OCI-M2 (cell line): ENCODE measurements around the gene FAM240A.

Source experiments
- DNase-seq: peaks from one replicate; lab custom pipeline; 2025; ENCODE audit not compliant: unreplicated experiment; lab: John Stamatoyannopoulos, UW

The FAM240A gene

DNA sequence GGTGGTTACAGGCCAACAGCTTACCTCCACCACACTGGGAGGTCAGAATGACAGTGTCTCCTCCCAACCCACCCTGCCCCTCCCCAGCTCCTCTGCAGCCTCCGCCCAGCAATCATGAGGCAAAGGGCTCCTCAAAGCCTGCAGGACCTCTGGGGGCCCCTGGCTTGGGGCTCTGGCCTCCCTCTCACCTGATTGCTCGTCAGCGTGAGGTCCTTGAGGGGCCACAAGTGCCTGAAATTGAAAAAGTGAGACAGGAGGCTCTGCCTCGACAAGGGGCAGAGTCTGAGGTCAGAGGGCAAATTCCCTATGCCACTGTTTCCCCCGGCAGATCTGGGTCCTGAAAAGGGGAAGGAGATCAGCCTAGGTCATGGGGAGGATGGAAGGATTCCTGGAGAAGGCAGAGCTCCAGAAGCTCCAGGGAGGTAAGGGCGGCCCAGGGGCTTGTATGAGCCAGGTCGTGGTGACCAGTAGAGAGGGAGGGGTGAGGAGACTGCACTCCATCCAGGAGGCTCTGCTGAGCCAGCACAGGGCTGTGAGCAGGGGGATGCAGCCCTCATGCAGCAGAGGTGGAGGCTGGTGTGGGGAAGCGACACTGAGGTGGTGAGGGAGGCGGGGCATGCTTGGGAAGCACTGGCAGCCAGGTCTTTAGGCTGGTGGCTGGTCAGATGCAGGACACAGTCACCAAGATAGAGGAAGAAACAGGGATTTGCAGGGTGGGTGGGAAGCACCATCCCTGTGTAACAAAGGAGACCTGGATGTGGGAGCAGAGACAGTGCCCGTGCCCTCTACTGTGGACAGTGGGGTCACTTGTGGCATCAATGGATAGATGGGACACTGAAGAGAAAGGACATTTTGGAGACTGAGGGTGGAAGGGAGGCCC is 61.1 kb downstream of the FAM240A start:
- no peak for DNase-seq

DNA sequence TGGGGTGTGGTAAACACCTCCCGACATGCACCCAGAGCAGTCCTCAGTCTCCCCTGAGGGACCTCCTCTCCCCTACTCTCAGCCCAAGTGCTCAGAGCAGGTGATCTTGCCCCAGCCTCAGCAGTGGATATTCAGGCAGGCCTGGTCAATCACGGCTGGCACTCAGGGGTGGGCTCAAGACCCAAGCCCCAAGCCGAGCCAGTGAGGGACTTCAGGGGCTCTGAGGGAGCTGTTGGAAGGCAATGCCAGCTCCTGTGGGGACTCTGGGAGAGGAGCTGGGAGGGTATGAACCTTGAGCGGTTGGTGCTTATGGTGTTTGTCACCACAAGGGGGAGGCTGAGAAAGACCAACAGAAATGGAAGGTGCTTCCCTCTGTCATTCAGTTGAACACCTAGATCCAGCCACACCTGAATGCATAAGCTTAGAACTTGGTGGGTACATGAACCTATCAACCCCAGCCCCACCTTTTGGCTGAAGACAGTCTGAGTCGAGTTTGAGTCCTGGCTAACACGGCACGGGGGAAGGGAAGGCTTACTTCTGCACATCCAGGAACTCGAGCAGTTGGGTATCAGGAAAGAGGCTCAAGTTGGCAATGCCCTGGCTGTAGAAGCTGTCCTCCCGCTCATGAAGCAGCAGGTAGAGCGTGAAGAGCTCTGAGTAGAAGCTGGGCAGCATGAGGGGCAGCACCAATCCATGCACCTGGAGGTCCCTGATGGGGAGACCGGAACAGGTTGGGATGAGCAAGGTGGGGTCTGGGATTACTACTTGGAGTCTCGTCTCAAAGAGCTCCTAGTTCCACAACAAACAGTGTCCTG is 61.9 kb downstream of the FAM240A start:
- no peak for DNase-seq

DNA sequence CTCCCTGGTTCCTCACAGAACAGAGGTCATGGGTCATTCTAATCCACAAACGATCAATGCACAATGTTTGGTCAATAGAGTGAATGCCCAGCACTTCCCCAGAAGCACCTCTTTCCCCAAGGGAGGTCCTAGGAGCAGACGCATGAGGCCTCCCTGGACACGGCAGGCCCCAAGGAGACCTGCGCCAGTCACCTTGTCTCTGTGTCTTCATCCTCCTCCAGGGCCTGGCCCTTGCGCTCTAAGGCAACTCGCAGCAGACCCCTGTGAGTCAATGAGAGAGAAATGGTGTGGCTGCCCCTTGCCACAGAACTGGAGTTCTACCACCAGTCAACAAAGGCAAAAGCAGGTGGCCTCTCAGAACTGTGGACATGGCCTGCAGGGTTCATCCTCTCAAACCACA is 63.1 kb downstream of the FAM240A start:
- DNase-seq, result no peak
